ENCODE results near the gene MMP19.

- TF ChIP-seq SIN3A (IDR thresholded peaks at IDR 0.05; ENCODE audit: borderline replicate concordance, insufficient read depth, low read length) (no peak), POLR2AphosphoS5 (IDR thresholded peaks at IDR 0.05; ENCODE audit: low read depth, low read length) (no peak)
These were observed 14.9 kb downstream of the MMP19 start for GRCh38 chr12:55827806-55828205.
